ENCODE data around the gene CAMK2D. TPM values are rescaled to one million over a fixed set of nuclear protein-coding genes. Genes with fewer than 3 reads are reported as not detected.

The CAMK2D gene
- polyA plus RNA-seq, 3 donors, result 71.4 to 80.6 (median 79.8) TPM

DNA sequence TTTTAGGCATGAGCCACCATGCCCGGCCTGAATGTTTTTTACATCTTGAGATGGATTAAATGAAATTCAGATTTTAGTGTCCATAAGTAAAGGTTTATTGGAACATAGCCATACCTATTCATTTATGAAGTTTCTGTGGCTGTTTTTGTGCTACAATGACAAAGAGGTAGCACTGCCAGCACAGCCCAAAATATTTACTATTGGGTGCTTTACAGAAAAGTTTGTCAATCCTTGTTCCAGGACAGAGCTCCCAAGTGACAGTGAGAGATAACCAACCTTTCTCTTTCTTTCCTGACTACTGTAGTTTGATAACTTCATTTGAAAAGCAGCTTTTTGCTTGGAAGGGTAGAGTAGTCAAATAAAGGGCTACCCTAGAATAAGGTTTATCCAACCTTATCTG is 116.2 kb downstream of the CAMK2D start:
- no peak for DNase-seq

DNA sequence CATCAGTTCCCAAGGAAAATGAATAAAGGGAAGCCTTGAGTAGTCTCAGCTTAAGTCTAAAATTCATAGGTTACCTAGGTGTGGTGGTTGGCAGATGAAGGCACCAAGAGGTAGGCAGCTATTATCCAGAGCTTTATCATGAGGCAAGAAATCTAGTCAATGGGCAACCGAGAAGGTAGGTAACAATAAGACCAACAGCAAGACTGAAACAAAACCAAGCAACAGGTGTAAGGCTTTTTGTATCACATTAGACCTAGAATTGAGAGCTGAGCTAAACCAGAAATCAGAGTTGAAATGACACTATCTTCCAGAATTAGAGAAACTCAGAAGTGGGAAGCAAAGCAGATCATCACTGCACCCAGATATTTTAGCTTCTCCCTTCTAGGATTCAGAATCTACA is 117.1 kb downstream of the CAMK2D start:
- no peak for DNase-seq

DNA sequence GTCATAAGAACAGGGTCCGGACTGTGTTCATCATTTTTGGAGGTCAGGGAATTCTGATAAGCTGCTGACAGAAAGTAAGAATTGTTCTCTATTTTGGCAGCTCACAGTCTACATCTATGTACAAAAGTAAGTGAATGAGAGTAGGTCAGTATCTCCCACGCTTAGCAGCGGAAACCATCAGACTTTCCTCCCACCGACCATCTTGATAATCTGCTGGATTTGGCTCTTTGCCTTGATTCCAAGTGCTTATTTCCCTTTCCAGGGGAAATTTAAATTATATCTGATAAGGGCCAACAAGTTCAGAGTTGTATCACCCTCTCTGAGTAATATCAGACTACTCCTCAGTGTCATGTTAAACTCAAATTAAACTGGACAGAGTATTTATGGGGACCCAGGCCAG is 118.0 kb downstream of the CAMK2D start:
- DNase-seq, result no peak

DNA sequence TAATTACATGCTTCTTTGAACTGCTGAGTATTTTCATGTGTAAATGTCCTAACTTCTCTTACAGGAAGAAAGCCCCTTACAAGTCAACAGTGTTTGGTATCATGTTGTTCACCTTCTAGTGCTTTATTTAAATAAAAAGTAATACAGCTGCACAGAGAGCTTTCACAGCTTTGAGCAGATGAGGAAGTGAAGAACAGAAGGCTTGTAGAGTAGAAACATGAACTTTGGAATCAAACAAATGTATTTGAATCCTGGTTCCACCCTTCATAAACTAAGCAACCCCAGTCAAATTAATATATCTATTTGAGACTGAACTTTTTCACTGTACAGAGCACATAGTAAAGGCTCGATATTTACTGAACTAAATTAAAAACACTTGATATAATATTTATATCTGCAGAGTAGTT is 120.5 kb downstream of the CAMK2D start:
- no peak for DNase-seq

DNA sequence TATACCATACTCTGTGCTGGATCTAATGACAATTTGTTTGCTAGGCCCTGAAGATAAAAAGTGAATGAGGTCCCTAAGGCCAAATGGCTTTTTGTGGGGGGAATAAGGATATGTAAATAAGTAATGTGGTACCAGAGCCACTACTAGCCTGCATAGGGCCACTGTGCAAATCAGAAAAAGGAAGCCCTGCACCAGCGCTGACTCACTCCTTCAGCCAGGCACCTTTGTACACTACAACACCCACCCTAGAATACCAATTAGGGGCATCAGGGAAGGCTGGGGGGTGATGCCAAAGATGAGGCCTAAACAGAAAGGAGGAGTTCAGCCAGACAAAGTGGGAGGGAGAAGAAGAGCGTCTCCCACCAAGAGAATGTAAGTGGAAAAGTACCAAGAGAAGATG is 122.2 kb downstream of the CAMK2D start:
- DNase-seq, result no peak

DNA sequence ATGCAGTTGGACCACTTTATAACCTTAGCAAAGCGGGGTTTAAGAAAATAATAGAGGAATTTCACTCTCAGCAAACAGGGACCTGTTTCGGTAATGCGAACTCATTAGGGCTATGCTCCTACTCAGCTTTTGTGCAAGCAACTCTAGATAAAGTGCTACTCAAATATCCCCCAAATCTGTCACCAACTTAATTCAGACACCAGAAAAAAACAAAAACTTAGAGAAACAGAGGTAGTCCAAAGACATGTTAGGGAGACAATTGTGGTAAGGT is 123.0 kb downstream of the CAMK2D start:
- no peak for DNase-seq

DNA sequence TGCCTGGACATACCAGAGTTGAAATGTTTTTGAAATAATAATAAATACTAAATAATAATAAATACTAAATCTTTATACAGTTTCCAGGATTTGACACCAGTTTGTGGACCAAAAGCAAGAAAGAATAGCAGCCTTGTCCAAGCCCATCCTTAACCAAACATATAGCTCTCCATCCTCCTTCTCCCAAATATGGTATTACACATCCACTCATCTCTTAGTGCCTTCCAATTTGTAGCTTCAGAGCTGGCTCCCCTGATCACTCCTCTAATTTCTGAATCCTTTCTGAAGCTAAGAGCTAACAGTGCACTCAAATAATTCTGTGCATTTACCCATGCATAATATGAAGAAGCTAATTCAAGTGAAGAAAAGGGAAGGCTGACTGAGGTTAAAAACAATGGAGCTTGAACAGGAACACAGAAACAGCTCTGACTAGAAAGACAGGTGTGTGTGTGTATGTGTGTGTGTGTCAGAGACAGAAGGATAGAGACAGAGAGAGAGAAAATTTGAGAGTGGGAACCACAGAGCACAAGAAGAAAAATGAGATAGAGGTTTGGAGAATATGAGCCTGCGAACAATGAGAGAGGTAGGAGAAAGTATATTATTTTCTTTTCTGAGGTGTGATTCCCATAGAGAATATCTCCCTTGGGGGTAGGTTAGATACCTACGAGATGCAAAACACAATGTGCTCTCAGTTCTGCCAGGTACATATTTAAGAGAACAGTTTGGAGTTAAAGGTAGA is 123.5 kb downstream of the CAMK2D start:
- no peak for DNase-seq

DNA sequence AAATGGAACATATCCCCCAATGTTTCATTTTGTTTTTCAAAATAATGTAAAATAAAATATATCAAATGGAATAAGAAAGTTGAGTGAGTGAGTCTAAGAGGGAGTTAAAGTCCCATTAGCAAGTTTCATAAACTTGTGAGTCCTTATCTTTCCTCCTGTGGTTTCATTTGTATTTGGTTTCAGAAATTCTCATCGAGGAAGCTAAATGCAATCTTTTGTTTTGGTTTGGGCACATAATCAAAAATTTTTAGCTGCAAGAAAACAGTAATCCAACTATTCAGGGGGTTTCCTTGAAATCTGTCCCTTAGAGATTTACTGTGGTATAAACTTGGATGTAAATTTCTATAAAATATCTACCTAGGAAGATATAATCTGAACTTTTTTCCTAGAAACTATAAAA is 124.2 kb downstream of the CAMK2D start:
- no peak for DNase-seq

DNA sequence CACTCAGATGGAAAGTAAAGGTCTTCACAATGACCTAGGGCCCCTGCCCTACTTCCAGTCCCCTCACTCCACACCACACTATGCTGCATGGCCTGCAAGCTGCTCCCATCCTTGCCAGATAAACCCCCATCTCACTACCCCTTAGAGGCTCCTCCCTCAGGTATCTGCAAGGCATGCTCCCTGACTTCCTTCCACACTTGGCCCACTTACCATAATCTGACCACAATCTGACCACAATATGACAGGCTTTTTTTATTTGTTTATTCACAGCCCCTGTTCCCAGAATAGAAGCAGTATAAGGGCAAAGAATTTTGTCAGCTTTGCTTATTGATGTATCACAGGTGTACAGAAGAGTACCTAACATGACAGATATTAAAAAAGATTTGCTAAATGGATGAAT is 124.7 kb downstream of the CAMK2D start:
- no peak for DNase-seq

DNA sequence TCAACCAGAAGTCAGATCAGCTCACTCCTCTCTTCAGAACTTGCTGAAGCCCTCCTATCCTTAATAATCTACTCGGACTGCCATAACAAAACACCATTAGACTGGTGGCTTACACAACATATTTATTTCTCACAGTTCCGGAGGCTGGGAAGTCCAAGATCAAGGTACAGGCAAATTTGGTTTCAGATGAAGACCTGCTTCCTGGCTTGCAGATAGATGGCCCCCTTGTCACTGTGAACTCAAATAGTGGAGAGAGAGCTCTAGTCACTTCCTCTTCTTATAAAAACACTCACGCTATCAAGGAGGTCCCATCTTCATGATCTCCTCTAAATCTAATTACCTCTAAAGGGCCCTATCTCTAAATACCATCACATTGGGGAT is 125.1 kb downstream of the CAMK2D start:
- DNase-seq, result no peak

DNA sequence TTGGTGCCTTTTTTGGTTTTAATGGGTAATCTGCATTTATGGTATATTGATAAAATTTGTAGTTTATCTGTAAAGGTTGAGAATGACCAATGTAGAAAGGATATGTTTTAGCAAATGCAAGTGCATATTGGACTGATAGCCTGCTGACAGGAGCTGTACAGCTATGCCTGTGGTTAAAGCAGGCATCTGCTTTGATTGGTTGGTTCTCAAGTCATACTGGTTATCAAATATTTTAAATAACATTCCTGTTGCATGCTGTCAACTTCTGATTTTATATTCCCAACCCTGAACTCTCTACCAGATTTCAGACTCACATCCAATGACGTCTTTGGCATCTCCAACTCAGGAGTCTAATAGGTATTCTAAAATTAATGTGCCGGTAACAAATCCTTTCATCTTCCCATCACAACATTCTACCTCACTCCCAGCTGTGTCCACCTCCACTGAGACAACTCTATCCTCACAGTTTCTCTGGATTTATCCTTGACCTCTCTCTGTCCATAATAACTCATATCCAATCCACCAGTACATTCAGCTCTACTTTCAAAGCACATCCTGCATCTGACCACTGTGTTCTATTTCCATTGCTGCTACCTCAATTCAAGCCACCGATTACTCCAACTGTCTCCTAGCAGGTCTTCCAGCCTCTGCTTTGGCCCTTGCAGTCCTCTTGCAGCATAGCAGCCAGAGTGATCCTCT is 125.7 kb downstream of the CAMK2D start:
- no peak for DNase-seq

DNA sequence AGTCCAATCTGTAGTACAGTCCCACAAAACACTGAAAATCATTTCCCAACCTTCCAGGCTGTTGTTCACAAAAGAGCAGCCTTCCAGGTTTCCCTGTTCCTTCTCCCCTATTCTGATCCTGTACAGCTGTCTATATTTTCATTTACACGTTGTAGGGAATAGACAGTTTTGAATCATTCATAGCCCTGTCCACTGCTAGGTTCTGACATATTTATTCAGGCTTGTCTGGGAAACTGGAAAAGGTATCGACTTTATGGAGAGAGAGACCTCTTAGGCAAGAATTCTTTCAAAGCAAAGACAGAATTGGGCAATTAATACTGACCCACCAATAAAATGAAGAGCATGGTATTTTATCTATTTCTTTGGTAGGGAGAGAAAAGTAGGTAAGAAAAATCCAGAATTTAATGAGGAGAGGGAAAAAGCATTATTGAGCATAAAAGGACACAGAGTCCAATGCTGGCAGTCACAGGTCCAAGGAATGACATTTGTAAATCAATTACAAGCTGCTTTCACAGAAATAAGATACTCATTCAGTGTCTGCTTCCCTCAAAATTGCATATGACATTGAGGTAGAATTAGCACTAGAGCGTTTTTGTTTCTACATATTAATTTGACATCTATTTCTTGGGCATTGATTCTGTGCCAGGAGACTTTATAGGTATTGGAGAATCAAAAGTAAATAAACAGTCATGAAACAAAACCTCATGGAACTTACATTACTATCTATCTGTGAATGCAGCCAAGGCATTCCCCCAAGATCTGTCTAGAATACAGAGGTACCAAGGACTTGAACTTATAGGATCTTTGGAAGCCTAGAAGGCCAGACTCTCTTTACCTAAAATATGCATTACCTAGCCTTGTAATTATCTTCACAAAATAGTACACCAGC is 127.2 kb downstream of the CAMK2D start:
- no peak for DNase-seq

DNA sequence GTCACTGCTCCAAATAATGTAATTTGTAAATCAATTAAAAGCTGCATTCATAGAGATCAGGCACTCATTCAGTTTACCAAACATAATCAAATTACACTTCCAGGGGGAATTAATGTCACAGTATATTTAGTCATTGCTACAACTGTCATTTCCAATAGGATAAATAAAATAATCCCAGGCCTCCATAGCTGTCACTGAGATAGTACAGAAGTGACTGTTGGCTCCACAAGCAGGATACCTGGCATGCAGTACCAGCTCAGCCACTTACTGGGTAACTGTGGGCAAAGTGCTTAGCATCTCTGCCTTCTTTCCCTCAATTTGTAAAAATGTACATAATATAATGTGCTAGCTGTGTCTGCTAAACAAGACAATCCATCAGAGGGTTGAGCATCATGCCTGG is 128.1 kb downstream of the CAMK2D start:
- DNase-seq, result no peak

DNA sequence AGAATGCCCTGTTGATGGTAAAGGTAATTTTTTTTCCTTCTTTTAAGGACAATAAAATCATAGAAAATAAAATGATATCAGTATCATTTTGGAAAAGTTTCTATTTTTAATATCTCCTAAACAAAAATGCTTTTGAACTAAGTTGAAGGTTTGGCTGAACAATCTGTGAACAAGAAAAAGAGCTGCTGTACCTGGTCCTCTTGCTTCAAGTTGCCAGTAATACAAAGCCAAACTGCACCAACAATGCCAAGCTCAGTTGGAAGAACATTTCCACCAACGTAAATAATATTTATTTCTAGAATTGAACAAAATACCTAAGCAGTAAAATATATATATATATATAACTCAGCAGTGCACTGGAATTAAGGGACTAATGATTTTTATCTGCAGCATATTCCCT is 132.8 kb downstream of the CAMK2D start:
- DNase-seq, result no peak

DNA sequence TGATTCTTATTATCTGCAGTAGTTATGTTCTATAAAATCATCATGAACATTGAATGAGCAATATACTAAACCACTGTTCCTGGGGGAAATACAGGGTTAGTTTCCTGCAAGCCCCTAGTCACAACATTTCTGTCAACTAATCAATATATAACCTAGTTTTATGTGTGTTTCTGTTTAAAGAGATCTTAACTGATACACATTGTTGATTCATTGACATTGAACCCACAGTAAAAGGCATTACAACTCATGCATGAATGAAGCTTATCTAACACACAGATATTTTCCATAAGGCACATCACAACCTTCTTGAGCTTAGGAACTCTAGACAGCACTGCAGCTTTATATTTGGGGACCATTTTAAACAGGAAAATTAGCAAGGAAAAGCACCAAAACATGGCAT is 134.2 kb downstream of the CAMK2D start:
- no peak for DNase-seq

DNA sequence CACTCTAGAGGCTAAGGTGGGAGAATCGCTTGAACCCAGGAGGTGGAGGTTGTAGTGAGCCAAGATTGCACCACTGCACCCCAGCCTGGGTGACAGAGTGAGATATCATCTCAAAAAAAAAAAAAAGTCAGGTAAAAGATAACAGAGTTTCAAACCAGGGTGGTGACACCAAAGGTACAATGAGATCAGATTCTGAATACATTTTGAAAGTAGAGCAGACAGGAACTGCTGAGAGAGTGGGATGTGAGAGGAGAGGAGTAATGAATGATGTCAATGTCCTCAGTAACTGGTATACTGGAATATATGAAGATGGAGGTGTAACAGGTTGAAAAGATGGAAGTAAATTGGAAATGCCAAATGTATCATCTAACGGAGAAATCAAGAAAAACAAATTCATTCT is 135.6 kb downstream of the CAMK2D start:
- no peak for DNase-seq

DNA sequence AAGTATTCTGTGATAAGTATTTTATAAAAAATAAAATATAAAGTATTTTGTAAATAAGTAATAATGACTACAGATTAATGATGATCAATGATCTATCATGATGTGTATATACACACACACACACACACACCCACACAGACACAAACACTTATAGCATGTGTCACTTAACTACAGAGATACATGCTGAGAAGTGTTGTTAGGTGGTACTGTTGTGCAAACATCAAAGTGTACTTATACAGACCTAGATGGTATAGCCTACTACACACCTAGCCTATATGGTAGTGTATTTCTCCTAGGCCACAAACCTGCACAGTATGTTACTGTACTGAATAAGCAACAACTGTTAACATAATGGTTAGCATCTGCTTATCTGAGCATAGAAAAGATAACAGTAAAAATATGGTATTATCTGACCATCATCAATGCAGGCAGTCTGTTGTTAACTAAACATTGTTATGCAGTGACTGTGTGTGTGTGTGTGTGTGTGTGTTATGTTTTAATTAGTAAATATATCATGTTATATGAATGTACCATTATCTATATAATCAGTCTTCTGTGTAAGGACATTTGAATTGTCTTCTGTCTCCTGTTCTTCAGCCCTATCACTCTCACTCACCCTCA is 138.2 kb downstream of the CAMK2D start:
- DNase-seq, result no peak

DNA sequence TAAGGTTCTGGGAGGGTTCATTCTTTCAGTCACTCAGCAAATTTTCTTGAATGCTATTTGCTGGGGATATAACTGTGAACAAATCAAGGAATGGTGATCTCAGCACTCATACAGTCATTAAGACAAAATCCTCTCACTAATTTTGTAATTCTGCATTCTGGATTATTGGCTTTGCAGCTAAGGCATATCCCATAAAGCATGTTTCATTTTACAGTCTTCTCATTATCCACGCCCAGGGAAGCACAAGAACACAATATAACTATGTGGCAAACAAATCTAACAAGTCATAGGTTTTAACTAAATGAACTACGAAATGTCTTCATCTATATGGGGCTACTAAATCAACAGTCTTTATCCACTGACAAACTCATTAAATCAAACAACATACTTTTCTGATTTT is 139.9 kb downstream of the CAMK2D start:
- no peak for DNase-seq

DNA sequence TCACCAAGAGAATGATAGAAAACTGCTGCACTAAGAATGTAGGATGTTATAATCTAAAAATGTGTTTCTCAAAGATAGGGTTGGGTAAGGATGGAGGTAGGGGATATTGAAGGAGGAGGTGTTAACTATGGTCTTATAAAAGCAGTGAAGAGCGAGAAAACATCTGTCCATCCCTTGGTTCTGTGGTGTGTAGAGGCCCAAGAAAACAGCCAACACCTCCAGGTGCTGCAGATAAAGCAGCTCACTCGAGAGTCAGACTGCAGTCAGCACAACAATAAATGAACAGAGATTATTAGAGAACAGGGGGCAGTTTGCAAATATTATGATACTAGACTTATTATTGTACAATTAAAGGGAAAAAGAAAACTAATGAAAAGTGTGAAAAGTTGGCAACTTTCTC is 141.5 kb downstream of the CAMK2D start:
- DNase-seq, result no peak

DNA sequence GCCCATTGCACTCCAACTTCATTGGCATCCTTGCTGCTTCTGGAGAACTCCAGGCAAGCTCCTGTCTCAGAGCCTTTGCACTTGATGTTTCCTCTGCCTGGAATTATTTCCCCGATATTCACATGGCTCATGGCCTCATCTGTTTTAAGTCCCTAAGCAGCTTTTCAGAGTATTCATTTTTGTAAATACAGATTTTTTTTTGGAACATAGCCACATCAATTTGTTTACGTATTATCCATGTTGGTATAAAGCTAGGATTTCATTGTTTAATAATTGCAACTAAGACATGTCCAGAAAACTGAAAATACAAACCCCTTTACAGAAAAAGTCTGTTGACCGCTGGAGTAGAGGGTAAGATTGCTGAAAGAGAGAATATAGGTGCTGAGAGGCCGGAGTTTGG is 142.0 kb downstream of the CAMK2D start:
- DNase-seq, result no peak

DNA sequence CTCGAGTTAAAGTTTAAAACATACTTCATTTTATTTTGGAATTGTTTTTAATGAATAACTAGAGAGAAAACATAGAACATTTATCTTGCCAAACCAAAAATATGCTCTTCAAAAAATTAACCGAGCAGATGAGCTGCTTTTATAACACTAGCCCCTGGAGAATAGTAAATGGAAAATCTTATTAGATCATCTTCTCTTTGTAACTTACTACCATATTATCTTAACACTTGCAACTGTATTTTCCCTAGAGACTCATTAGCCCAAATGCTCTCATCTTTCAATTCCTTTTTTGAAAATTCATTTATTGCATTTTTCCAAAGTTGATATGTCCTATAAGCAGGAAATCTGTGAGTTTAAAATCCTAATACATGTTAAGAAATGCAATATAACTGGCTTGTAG is 143.3 kb downstream of the CAMK2D start:
- no peak for DNase-seq

DNA sequence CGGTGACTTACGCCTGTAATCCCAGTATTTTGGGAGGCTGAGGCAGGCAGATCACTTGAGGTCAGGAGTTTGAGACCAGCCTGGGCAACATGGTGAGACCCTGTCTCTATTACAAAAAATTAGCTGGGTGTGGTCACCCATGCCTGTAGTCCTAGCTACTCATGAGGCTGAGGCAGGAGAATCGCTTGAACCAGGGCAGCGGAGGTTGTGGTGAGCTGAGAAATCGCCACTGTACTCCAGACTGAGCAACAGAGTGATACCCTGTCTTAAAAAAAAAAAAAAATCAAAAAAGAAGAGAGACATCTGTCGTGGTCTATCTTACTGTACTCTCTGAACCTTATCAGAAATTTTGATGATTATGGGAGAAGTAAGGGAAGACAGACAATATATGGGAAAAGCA is 144.3 kb downstream of the CAMK2D start:
- no peak for DNase-seq

DNA sequence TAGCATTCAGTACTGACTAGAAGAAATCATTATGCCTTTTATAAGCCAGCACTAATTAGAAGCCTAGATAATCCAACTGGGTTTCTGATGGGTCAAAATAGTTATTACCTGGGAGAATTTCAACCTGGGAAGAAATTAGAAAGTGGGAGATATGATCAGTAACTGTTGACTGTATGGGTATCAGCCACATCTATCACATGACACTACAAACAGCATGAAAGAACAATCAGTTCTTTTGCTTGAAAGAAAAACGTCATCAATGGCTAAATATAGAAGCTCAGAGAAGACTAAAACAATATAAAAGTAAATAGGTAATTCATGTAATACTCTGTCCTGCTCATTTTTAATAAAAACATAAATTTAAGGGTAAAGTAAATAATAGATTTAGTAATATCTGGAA is 145.1 kb downstream of the CAMK2D start:
- DNase-seq, result no peak
